Activated CD8-positive, alpha-beta memory T cell treated with anti-CD3 and anti-CD28 coated beads for 48 hours (primary cell): ENCODE data around the gene ATP5F1D.
A peak's percentile ranks its signal among the peaks of the same experiment; 100 is the strongest.

Source experiments
- DNase-seq, 3 experiments: peaks; one replicate each; pipeline ENCODE4 v3.0.0-alpha.2; 2020; ENCODE audit warnings: low read depth in 2 of 3, low spot score in 2 of 3

Gene ATP5F1D

DNA sequence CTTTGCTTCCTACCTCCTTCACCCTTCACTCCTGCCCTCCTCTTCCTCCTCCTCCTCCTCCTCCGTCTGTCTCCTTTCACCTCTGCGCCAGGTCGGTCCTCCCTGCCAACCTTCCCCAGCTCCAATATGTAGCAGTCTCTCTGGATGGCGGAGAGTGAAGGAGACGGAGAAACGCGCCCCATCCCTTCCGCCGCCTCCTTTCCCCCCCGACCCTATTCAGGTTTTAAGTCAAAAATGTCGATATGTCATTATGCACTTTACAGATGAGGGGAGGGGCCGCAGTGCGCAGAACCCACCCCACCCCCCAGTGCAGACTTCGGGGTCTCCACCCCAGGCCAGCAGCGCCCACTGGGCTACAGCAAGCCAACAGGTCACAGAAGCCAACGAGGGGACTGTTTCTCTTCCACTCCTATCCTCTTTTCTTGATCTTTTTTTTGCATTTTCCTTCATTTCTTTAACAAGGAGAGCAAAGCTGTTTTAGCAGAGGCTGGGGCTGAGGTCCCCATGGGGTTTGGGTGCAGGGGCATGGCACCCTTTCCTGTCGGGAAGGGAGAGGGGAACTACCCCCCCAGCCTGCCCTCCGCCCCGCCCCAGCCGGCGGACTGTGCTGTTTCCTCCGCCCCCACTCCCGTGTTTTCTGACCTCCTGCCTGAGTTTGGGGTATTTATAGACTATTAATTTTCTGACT, 16.1 kb downstream of the ATP5F1D start:
- DNase-seq: no peak

- DNase-seq: no peak
These were observed 16.6 kb downstream of the ATP5F1D start for GRCh38 chr19:1258163-1258492.

- no peak for DNase-seq
These were observed 17.2 kb downstream of the ATP5F1D start for GRCh38 chr19:1258707-1259205.

- DNase-seq: peak in 1 of 3 experiments; percentile 60
These were observed 17.8 kb downstream of the ATP5F1D start for GRCh38 chr19:1259206-1259875.

DNA sequence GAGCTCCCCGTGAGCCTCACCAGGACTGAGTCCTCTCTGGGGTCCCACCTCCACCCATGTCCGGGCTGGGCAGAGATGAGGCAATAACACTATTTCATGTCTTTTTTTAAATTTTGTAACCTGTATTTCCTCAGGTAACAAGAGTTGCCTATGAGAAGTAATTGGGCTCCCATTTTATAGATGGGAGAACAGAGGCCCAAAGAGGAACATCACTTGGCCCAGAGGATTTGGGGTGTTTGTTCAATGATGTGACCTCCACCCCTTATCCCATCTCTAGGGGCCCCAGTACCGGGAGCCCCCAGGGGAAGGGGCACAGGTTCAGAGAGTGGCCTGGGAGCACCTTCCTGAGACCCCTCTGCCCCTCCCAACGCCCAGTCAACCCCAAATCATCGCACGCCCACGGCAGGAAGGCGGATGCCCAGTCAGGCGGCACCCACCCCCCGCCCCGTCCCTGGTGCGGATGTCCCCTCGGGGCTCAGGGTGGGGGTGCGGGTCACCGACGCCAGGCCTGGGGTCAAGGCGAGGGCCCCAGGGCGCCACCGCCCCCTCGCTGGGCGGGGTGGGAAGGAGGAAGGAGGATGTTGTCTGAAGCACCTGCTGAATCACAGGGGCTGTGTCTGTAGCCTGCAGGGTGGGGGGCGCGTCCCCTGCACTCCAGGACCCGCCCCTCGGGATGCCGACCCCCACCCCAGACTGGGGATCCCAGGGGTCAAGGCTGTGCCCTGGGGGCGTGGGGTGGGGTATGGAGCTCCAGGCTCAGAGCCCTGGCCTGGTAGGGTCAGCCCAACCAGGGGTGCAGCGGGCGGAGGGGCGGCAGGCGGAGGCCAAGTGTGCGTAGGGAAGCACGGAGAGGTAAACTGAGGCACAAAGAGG, 18.6 kb downstream of the ATP5F1D start:
- DNase-seq: peak in 1 of 3 experiments; percentile 49

- DNase-seq: peak; percentile 90 to 97 (median 94)
These were observed 19.4 kb downstream of the ATP5F1D start for GRCh38 chr19:1260749-1261537.

DNA sequence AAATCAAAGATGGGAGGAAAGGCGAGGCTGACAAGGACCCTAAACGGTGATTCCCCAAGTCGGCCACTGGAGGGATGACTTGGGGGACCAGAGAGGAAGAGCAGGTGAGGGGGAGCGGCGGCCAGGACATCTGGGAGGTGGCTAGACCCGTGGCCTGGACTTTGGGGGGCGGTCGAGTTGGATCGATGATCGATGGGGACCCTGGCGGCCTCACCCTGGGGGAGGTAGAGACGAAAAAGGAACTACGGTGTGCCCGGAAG, 19.9 kb downstream of the ATP5F1D start:
- no peak for DNase-seq

- DNase-seq: no peak
These were observed 20.5 kb downstream of the ATP5F1D start for GRCh38 chr19:1261798-1262622.

DNA sequence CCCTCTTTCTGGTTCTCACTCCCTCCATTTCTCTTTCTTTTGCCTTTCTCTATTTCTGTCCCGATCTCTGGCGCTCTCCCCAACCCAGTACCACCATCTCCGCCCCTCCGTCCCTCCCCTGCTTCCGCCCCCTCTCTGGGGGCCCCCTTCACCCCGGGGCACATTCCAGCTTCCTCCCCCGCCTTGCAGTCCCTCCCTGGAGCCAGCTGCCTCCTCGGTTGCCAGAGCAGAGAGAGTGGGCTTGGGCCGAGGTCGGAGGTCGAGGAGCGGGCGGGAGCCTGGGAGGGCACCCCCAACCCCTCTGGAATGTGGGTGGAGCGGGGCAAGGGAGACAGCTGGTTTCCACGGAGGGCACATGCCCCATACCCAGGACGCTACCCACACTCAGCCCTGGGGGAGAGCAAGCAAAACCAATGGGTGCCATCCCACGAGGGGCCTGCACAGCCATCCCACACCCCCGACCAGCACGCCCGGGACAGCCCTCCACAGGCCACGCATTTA, 21.1 kb downstream of the ATP5F1D start:
- DNase-seq: no peak

DNA sequence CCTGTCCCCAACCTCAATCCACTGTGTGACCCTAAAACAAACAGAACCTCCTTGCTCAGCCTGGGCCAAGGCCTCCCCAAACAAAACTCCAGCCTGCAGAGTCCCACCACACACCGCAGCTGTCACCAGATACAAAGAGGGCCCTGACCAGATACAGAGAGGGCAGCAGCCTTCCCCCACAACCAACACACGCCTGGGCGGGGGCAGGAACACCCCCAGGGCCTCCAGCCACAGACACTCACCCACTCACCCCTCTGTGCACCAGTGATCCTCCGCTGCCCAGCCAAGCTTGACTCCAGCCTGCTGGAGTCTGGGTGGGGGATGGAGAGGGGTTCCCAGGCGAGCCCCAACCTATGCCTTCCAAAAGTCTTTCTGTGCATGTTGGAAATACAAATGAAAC, 21.6 kb downstream of the ATP5F1D start:
- no peak for DNase-seq

DNA sequence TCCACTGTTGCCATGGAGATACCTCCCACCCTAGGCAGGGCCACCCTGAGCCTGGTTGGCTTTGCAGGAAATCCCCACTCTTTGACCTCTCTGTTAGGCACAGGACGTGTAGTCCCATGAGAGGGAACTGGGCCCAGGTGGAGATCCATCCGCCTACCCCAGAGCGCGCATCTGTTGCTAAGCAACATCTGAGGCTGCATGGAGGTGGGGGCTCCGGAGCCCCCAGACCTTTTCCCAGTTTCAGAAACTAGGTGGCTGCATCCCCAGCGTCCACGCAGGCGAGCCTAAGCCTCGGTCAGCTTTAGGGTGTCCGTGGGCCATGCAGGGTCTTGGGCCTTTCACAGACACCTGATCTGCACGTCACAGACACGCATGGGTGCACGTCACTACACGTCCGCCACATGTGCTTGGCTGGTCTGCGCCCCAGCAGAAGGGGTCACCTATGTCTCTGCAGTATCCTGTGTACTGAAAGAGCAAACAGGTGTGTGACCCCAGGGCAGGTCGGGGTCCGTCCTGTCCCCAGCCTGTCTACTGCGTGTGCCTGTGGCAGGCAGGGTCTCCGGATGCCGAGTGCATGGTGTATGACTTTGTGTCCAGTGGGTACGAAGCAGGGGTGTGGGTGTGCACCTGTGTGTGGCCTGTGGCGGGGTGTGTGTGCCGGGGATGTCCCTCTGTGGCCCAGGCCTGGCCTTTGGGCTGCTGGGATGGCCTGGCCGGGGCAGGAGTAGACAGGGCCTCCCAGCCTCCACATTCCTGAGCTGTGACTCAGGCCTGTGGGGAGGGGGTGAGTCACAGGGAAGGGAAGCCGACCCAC, 23.5 kb downstream of the ATP5F1D start:
- DNase-seq: no peak

DNA sequence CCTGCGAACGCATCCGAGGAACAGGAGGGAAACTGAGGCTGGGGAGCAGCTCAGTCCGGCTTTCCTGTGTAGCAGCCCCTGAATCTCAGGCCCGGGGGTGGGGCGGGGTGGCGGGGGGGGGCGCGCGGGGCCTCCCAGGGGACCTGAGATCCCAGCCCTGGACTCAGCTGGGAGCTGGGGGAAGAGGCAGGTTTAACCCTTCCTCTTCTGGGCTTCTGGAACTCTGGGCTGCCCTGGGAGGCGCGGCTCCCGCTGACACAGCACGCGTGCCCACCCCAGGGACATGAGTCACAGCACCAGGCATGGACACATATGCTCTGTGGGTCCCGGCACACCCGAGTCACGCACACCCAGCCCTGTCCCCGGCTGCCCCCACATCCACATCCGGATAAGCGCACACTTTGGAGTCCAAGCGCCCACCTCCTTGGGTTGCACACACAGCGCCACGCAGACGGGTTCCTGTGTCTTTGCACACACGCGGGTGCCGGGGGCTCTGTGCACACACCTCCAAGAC, 24.1 kb downstream of the ATP5F1D start:
- DNase-seq: no peak

- peak in 1 of 3 experiments; percentile 81 for DNase-seq
These were observed 24.8 kb downstream of the ATP5F1D start for GRCh38 chr19:1266129-1266915.

DNA sequence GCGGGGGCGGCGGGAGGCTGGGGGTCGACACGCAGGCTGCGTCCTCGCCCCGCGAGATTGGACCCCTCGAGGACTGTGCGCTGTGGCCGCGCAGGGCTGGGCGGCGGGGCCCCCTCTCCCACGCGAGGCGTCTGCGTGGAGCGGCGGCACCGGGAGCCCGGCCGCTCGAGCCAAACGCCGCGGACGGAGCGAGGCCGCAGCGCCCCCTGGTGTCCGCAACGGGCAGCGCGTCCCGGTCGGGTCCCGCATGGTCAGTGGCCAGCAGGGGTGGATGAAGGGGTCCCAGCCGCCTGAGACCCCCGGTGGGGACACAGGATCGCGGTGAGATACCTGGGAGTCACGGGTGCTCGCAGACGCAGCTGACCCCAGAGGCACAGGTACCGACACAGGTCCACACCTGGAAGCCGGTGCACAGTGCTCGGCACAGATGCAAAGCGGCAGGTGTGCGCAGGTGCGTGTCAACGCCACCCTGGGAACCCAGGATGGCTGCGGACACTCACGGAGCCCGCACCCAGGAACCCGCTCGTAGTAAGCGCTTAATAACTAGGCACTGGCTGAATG, 25.4 kb downstream of the ATP5F1D start:
- no peak for DNase-seq

DNA sequence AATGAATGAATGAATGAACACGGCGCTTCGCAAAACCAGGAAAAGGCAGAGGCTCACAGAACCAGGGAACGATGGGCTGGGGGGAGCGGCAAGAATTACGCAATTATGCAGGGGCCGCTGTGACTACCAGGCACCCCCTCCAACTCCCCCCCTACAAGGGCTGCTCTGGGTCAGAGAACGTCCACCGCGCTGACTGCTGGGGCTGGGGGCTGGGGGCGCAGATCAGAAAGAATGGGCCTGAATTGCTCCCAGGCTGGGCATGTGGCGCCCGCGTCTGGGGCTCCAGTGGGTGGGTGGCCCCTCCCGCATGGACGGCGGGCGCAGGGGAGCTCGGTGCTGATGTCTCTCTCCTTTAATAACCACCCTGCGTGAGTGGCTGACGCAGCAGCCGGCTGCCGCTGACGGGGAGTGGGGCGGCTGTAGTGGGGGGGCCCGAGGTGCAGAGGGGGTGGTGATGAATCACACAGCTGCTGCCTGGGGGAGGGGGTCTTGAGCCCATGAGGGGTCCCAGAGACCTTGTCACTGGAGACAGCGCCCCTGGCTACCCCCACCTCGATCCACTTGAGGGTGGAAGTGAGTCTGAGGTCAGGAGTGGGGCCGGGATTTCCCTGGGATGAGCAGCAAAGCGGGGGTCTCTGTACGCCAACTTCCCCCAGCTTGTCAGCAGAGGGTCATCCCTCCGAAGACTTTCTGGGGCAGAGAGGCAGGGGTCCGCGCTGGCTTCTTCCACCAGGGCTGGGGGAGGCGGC, 26.1 kb downstream of the ATP5F1D start:
- DNase-seq: no peak

DNA sequence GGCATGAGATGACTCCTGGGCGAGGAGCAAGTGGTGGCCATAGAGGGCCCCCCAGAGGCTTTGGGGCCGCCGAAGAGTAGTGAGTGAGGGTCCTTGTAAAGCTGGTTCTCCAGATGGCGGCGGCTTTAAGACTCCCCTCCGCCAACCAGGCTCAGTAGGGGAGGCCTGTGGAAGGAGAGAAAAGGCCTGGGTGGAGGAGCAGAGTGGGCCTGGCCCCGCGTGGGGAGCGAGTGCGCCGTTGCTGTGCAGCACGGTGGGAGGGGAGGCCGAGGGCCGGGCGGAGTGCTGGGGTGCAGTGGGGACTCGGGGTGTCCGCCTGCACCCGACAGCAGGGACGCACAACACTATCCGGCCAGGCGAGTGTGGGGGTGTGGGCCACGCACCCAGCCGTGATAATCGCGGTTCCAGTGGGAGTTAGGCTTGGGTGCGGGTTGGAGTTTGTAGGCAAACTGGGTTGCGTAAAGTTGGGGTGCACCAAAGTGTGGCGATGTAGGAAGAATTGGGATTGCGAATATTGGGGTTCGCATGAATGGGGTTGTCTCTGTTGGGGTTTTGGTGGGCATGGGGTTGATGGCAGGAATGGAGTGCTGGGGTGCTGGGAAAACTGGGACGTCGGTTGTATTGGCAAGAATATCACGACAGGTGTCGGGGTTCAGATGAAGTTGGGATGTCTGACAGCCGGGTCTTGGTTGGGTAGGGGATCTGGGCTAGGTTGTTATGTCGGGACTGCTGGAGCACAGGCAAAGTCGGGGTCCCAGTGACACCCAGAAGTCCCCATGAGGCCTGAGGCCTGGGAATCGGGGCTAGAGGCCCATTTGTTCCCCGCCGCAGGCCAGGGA, 26.9 kb downstream of the ATP5F1D start:
- no peak for DNase-seq
